Natural killer cell (primary cell): Measurements from ENCODE around the gene ACER3. TPM values are rescaled to one million over a fixed set of nuclear protein-coding genes. Genes with fewer than 3 reads are reported as not detected.

Experiments
- ATAC-seq, 3 donors: fragments of 150-1000 bp in 2 of 3; fragments of 200-7000 bp in 1 of 3; cut with Tn5 transposase; 1 replicate in 1 of 3; 2 replicates in 2 of 3; pipeline ENCODE4 v1.10.0; 2021; ENCODE audit warnings: mild to moderate bottlenecking in 2 of 3, moderate library complexity in 2 of 3
- DNase-seq, 2 donors: peaks; one replicate each; pipeline versions ENCODE4 v3.0.0 to v3.0.0-alpha.2; 2013 to 2021; ENCODE audit warnings: mixed read lengths in 1 of 2
- H3K27ac ChIP-seq: one replicate; pipeline ENCODE4 v1.5.1; 2013; ENCODE audit warnings: mild to moderate bottlenecking, low read length
- H3K27me3 ChIP-seq: one replicate; pipeline ENCODE4 v1.6.1; 2013; ENCODE audit warnings: low read length; ENCODE audit not compliant: control insufficient read depth, insufficient read depth
- H3K36me3 ChIP-seq: one replicate; pipeline ENCODE4 v1.6.1; 2013; ENCODE audit warnings: low read length; ENCODE audit not compliant: control insufficient read depth, insufficient read depth
- H3K4me1 ChIP-seq: one replicate; pipeline ENCODE4 v1.6.1; 2013; ENCODE audit warnings: low read length; ENCODE audit not compliant: control insufficient read depth, insufficient read depth
- H3K4me3 ChIP-seq: one replicate; pipeline ENCODE4 v1.5.1; 2013; ENCODE audit warnings: low read length
- H3K9me3 ChIP-seq: one replicate; pipeline ENCODE4 v1.6.1; 2013; ENCODE audit warnings: low read length; ENCODE audit not compliant: control insufficient read depth, insufficient read depth
- H3K27ac Mint-ChIP-seq, 2 donors: one replicate each; pipeline ENCODE4 v1.8.0; 2022; ENCODE audit warnings: mild to moderate bottlenecking in 2 of 2, mixed read lengths in 2 of 2, moderate library complexity in 1 of 2
- H3K27me3 Mint-ChIP-seq, 2 donors: one replicate each; pipeline ENCODE4 v1.8.0; 2022; ENCODE audit warnings: low read depth in 2 of 2, mixed read lengths in 2 of 2
- H3K36me3 Mint-ChIP-seq: one replicate; pipeline ENCODE4 v1.8.0; 2022; ENCODE audit warnings: mixed read lengths
- H3K4me1 Mint-ChIP-seq, 2 donors: one replicate each; pipeline ENCODE4 v1.8.0; 2022; ENCODE audit warnings: mixed read lengths in 2 of 2
- H3K4me3 Mint-ChIP-seq: one replicate; pipeline ENCODE4 v1.8.0; 2022; ENCODE audit warnings: mild to moderate bottlenecking, moderate library complexity, mixed read lengths
- H3K9me3 Mint-ChIP-seq, 2 donors: one replicate each; pipeline ENCODE4 v1.8.0; 2022; ENCODE audit warnings: mixed read lengths in 2 of 2
- CTCF ChIP-seq: fragments of 200-600 bp; IDR thresholded peaks from one replicate; pipeline ENCODE4 v1.8.0; 2022; ENCODE audit warnings: antibody characterized with exemption
- WGBS: methylation state at CpG from one replicate; pipeline ENCODE4 v1.1.7; 2013; ENCODE audit warnings: missing lambda C conversion rate; ENCODE audit not compliant: insufficient coverage; 5-methylcytosine and 5-hydroxymethylcytosine counted together
- intact Hi-C: fragments of 100-400 bp; cut with micrococcal nuclease; formaldehyde crosslinking; loops from one replicate; pipeline ENCODE4 v1.14.2; 2022
- total RNA-seq, 4 donors: library from RNA; stranded (reverse); fragments of 120-200 nt in 1 of 4; gene quantifications; one replicate each; pipeline versions ENCODE4 v1.2.3 to v1.2.4, GENCODE V29; 2013 to 2022

Gene ACER3
- total RNA-seq, 3 donors from 2014 or later (not counting 1 experiment from before 2014, with no cell fraction given): 12.1 to 14.8 (median 13.6) TPM

DNA sequence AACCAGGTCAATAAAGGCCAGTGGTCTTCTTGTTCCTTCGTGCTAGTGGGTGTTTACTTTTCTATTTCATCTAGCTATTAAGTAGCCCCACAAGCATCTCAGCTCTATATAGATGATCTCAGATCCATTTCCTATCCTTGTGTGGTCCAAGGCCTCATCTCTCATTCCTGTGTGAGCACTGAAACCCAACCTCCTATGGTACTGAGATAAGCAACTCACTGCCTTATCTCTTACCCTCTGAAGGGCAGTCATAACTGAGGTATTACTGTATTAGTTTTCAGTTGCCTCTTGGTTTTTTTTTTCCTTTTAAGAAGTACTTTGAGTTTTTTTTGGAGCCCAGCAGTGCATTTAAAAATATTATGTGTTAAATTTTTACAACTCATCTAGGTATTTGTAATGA lies 28.3 kb downstream of the ACER3 start:
- DNase-seq (no peak), ATAC-seq (no peak)
- Mint-ChIP-seq H3K4me3 (no peak overlapping the region), H3K4me1 (peaks cover 15 to 23% of the 10 kb centered on the region in 2 donors), H3K36me3 (no peaks in the 10 kb centered on the region), H3K9me3 (no peaks in the 10 kb centered on the region), H3K27me3 (no peaks in the 10 kb centered on the region), H3K27ac (no peak overlapping the region)
- intact Hi-C loops: no loop called here
- WGBS: 100% methylated on average over 1 of the region's 1 CpG
- no peaks in the 10 kb centered on the region for H3K9me3 ChIP-seq
- no peaks in the 10 kb centered on the region for H3K4me1 ChIP-seq
- H3K36me3 ChIP-seq: no peaks in the 10 kb centered on the region
- H3K27me3 ChIP-seq: no peaks in the 10 kb centered on the region
- no peak for TF ChIP-seq CTCF
- H3K4me3 ChIP-seq: no peak overlapping the region
- no peak overlapping the region for H3K27ac ChIP-seq

GRCh38 chr11:76889411-76889975 lies 28.8 kb downstream of the ACER3 start:
- no peak overlapping the region for H3K4me3 Mint-ChIP-seq
- no peak overlapping the region for H3K4me3 ChIP-seq
- no peaks in the 10 kb centered on the region for H3K4me1 ChIP-seq
- no peaks in the 10 kb centered on the region for H3K9me3 ChIP-seq
- ATAC-seq (no peak), DNase-seq (no peak)
- H3K27ac Mint-ChIP-seq: no peak overlapping the region
- H3K36me3 ChIP-seq: no peaks in the 10 kb centered on the region
- no peaks in the 10 kb centered on the region for H3K27me3 ChIP-seq
- WGBS: no CpG with 5 or more reads among the region's 1 CpG
- peaks cover 15 to 23% of the 10 kb centered on the region in 2 donors for H3K4me1 Mint-ChIP-seq
- intact Hi-C loops: no loop called here
- no peaks in the 10 kb centered on the region for H3K36me3 Mint-ChIP-seq
- TF ChIP-seq CTCF: no peak
- no peak overlapping the region for H3K27ac ChIP-seq
- H3K27me3 Mint-ChIP-seq: no peaks in the 10 kb centered on the region
- no peaks in the 10 kb centered on the region for H3K9me3 Mint-ChIP-seq

- no peaks in the 10 kb centered on the region for H3K4me1 ChIP-seq
- DNase-seq (no peak), ATAC-seq (no peak)
- no CpG with 5 or more reads among the region's 3 CpGs for WGBS
- H3K9me3 ChIP-seq: no peaks in the 10 kb centered on the region
- H3K27me3 Mint-ChIP-seq: no peaks in the 10 kb centered on the region
- H3K4me3 ChIP-seq: no peak overlapping the region
- intact Hi-C loops: no loop called here
- H3K27ac ChIP-seq: no peak overlapping the region
- TF ChIP-seq CTCF: no peak
- no peaks in the 10 kb centered on the region for H3K36me3 Mint-ChIP-seq
- no peaks in the 10 kb centered on the region for H3K9me3 Mint-ChIP-seq
- H3K4me3 Mint-ChIP-seq: no peak overlapping the region
- no peaks in the 10 kb centered on the region for H3K36me3 ChIP-seq
- no peaks in the 10 kb centered on the region for H3K27me3 ChIP-seq
- peaks cover 13 to 20% of the 10 kb centered on the region in 2 donors for H3K4me1 Mint-ChIP-seq
- no peak overlapping the region for H3K27ac Mint-ChIP-seq
Measured at GRCh38 chr11:76890329-76890728, 29.6 kb downstream of the ACER3 start.

GRCh38 chr11:76891285-76891684 lies 30.6 kb downstream of the ACER3 start:
- H3K4me1 Mint-ChIP-seq: peaks cover 4 to 11% of the 10 kb centered on the region in 2 donors

More at GRCh38 chr11:76891285-76891684, 30.6 kb downstream of the ACER3 start:
- Histone ChIP-seq H3K4me3 (no peak overlapping the region), H3K36me3 (no peaks in the 10 kb centered on the region), H3K27ac (no peak overlapping the region), H3K27me3 (no peaks in the 10 kb centered on the region), H3K9me3 (no peaks in the 10 kb centered on the region), H3K4me1 (no peaks in the 10 kb centered on the region)
- H3K4me3 Mint-ChIP-seq: no peak overlapping the region
- ATAC-seq (no peak), DNase-seq (no peak)
- no peaks in the 10 kb centered on the region for H3K36me3 Mint-ChIP-seq
- no peak for TF ChIP-seq CTCF
- H3K27ac Mint-ChIP-seq: no peak overlapping the region
- intact Hi-C loops: no loop called here
- H3K27me3 Mint-ChIP-seq: no peaks in the 10 kb centered on the region
- no peaks in the 10 kb centered on the region for H3K9me3 Mint-ChIP-seq
